Mucosa of stomach (tissue), 1 donor: ENCODE results near the gene ITPKA.

Source experiments
- H3K27me3 ChIP-seq: one replicate; pipeline ENCODE4 v1.7.0; 2013; ENCODE audit warnings: mild to moderate bottlenecking, low read length; ENCODE audit not compliant: control insufficient read depth, insufficient read depth
- H3K36me3 ChIP-seq: one replicate; pipeline ENCODE4 v1.7.0; 2013; ENCODE audit warnings: low read length; ENCODE audit not compliant: control insufficient read depth, insufficient read depth
- H3K4me1 ChIP-seq: one replicate; pipeline ENCODE4 v1.7.0; 2013; ENCODE audit warnings: mild to moderate bottlenecking, low read length; ENCODE audit not compliant: control insufficient read depth, insufficient read depth
- H3K4me3 ChIP-seq: one replicate; pipeline ENCODE4 v1.7.0; 2013; ENCODE audit warnings: low read length
- H3K9ac ChIP-seq: one replicate; pipeline ENCODE4 v1.7.0; 2013; ENCODE audit warnings: mild to moderate bottlenecking, low read length, moderate library complexity
- H3K9me3 ChIP-seq: one replicate; pipeline ENCODE4 v1.7.0; 2013; ENCODE audit warnings: mild to moderate bottlenecking, low read length, moderate library complexity; ENCODE audit not compliant: control insufficient read depth
- donor health status: Pancreatic carcinoma.

The ITPKA gene

GRCh38 chr15:41520636-41521035 lies 27.0 kb downstream of the ITPKA start:
- H3K4me3 ChIP-seq = no peak overlapping the region
- no peaks in the 10 kb centered on the region for H3K4me1 ChIP-seq
- H3K9me3 ChIP-seq = no peaks in the 10 kb centered on the region
- no peak overlapping the region for H3K9ac ChIP-seq
- no peaks in the 10 kb centered on the region for H3K36me3 ChIP-seq
- H3K27me3 ChIP-seq = no peaks in the 10 kb centered on the region

- H3K36me3 ChIP-seq = peaks cover 3% of the 10 kb centered on the region
These were observed 27.9 kb downstream of the ITPKA start for GRCh38 chr15:41521614-41522013.

GRCh38 chr15:41523097-41523496 lies 29.4 kb downstream of the ITPKA start:
- Histone ChIP-seq H3K36me3 (peaks cover 11% of the 10 kb centered on the region), H3K9me3 (no peaks in the 10 kb centered on the region), H3K4me1 (no peaks in the 10 kb centered on the region), H3K9ac (no peak overlapping the region), H3K4me3 (no peak overlapping the region), H3K27me3 (no peaks in the 10 kb centered on the region)

More at GRCh38 chr15:41521614-41522013, 27.9 kb downstream of the ITPKA start:
- Histone ChIP-seq H3K27me3 (no peaks in the 10 kb centered on the region), H3K4me1 (no peaks in the 10 kb centered on the region), H3K9ac (no peak overlapping the region), H3K9me3 (no peaks in the 10 kb centered on the region), H3K4me3 (no peak overlapping the region)

- Histone ChIP-seq H3K9ac (no peak overlapping the region), H3K4me1 (no peaks in the 10 kb centered on the region)
These were observed 36.8 kb downstream of the ITPKA start for GRCh38 chr15:41530363-41530956.

GRCh38 chr15:41535544-41535943 lies 41.9 kb downstream of the ITPKA start:
- Histone ChIP-seq H3K9me3 (no peaks in the 10 kb centered on the region), H3K36me3 (peaks cover 7% of the 10 kb centered on the region), H3K4me1 (no peaks in the 10 kb centered on the region), H3K9ac (no peak overlapping the region), H3K4me3 (no peak overlapping the region), H3K27me3 (no peaks in the 10 kb centered on the region)

More at GRCh38 chr15:41530363-41530956, 36.8 kb downstream of the ITPKA start:
- no peak overlapping the region for H3K4me3 ChIP-seq
- H3K9me3 ChIP-seq = no peaks in the 10 kb centered on the region
- no peaks in the 10 kb centered on the region for H3K27me3 ChIP-seq
- H3K36me3 ChIP-seq = peaks cover 18% of the 10 kb centered on the region

- no peak overlapping the region for H3K9ac ChIP-seq
- H3K36me3 ChIP-seq = peaks cover 7% of the 10 kb centered on the region
- no peak overlapping the region for H3K4me3 ChIP-seq
- no peaks in the 10 kb centered on the region for H3K27me3 ChIP-seq
- no peaks in the 10 kb centered on the region for H3K9me3 ChIP-seq
- no peaks in the 10 kb centered on the region for H3K4me1 ChIP-seq
These were observed 43.2 kb downstream of the ITPKA start for GRCh38 chr15:41536866-41537265.

GRCh38 chr15:41543521-41543870 lies 49.8 kb downstream of the ITPKA start:
- no peaks in the 10 kb centered on the region for H3K27me3 ChIP-seq
- peaks cover 14% of the 10 kb centered on the region for H3K4me1 ChIP-seq
- no peaks in the 10 kb centered on the region for H3K36me3 ChIP-seq
- H3K9ac ChIP-seq = peak overlapping the region; percentile 88
- peak overlapping the region; percentile 98 for H3K4me3 ChIP-seq
- H3K9me3 ChIP-seq = no peaks in the 10 kb centered on the region

GRCh38 chr15:41544650-41545015 lies 51.0 kb downstream of the ITPKA start:
- H3K27me3 ChIP-seq = no peaks in the 10 kb centered on the region
- H3K36me3 ChIP-seq = no peaks in the 10 kb centered on the region
- no peak overlapping the region for H3K9ac ChIP-seq
- no peak overlapping the region for H3K4me3 ChIP-seq
- H3K4me1 ChIP-seq = peaks cover 14% of the 10 kb centered on the region
- H3K9me3 ChIP-seq = no peaks in the 10 kb centered on the region

- no peak overlapping the region for H3K4me3 ChIP-seq
- peaks cover 14% of the 10 kb centered on the region for H3K4me1 ChIP-seq
- no peaks in the 10 kb centered on the region for H3K36me3 ChIP-seq
- no peak overlapping the region for H3K9ac ChIP-seq
- H3K27me3 ChIP-seq = no peaks in the 10 kb centered on the region
- H3K9me3 ChIP-seq = no peaks in the 10 kb centered on the region
These were observed 51.5 kb downstream of the ITPKA start for GRCh38 chr15:41545218-41545617.

GRCh38 chr15:41546851-41547786 lies 53.4 kb downstream of the ITPKA start:
- Histone ChIP-seq H3K9me3 (no peaks in the 10 kb centered on the region), H3K4me3 (no peak overlapping the region), H3K4me1 (peaks cover 14% of the 10 kb centered on the region), H3K27me3 (no peaks in the 10 kb centered on the region), H3K36me3 (no peaks in the 10 kb centered on the region), H3K9ac (no peak overlapping the region)

- Histone ChIP-seq H3K9me3 (no peaks in the 10 kb centered on the region), H3K36me3 (no peaks in the 10 kb centered on the region), H3K4me3 (no peak overlapping the region), H3K27me3 (no peaks in the 10 kb centered on the region), H3K9ac (no peak overlapping the region), H3K4me1 (peaks cover 6% of the 10 kb centered on the region)
These were observed 56.5 kb downstream of the ITPKA start for GRCh38 chr15:41550066-41550775.
